Astrocyte of the cerebellum (primary cell): Measurements from ENCODE around the gene CCDC107.
A peak's percentile ranks its signal among the peaks of the same experiment; 100 is the strongest.

Experiments
- DNase-seq: peaks from one replicate; pipeline ENCODE4 v3.0.0-alpha.2; 2011; ENCODE audit warnings: low read depth
- H3K4me3 ChIP-seq: 2 replicates; pipeline ENCODE4 v1.5.1; 2011; ENCODE audit warnings: mild to moderate bottlenecking, low read depth, low read length, moderate library complexity
- in situ Hi-C: cut with HindIII; loops from 2 replicates; pipeline ENCODE4 v1.10.0; 2017; ENCODE audit warnings: low sequenced_read_pairs
- TF ChIP-seq, protein P1 (sequence below): IDR thresholded peaks from 2 replicates; pipeline ENCODE4 v1.5.1; 2012; ENCODE audit warnings: low read length, low read depth, moderate library complexity, mild to moderate bottlenecking; ENCODE audit errors: missing control alignments

The CCDC107 gene

DNA sequence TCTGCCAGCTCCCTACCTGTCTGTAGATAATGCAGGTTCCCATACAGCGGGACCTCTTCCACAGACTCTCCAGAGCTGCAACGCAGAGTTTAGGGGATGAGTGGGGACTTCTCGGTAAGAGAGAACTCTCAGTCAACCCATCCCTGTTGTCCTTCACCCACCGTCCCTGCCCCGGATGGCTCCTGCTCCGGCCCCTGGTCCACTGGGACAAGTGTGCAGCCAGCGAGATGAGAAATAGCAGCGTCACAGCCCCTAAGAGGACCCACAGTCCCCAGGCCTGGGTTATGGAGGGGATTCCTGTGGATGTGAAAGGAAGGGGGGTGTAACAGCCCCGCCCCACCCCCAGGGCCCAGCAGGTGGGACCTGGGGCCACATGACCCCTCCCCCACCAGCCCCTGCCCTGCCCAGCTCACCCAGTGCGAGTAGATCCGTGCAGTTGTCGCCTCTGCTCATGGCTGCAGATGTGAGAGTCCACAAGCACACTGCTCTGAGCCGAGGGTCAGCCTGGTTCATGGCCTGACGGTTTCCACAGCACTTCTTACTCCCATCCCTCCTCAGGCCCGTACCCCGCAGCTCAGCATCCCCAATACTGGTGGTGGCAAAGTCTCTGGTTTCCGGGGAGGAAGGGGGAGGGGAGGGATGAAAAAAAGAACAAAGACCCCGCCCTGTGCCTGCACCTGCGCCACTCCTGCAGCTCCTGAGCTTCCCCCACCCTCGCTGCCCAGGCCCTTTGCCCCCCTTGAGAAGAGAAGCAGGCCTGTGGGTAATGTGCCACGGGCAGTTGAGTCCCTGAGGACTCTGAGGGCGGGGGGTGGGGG is 7.5 kb upstream of the CCDC107 start, which contains the start of gene SIT1:
Gene SIT1, minus strand, starts transcription at position 591 of the 818 bp plus-strand sequence. Its CDS starts 78 bp downstream, at position 513.
- in situ Hi-C loops: no loop called here
- TF ChIP-seq, protein P1, sequence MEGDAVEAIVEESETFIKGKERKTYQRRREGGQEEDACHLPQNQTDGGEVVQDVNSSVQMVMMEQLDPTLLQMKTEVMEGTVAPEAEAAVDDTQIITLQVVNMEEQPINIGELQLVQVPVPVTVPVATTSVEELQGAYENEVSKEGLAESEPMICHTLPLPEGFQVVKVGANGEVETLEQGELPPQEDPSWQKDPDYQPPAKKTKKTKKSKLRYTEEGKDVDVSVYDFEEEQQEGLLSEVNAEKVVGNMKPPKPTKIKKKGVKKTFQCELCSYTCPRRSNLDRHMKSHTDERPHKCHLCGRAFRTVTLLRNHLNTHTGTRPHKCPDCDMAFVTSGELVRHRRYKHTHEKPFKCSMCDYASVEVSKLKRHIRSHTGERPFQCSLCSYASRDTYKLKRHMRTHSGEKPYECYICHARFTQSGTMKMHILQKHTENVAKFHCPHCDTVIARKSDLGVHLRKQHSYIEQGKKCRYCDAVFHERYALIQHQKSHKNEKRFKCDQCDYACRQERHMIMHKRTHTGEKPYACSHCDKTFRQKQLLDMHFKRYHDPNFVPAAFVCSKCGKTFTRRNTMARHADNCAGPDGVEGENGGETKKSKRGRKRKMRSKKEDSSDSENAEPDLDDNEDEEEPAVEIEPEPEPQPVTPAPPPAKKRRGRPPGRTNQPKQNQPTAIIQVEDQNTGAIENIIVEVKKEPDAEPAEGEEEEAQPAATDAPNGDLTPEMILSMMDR: no peak
- DNase-seq: no peak
- no peak within 1 kb of the TSS for H3K4me3 ChIP-seq

DNA sequence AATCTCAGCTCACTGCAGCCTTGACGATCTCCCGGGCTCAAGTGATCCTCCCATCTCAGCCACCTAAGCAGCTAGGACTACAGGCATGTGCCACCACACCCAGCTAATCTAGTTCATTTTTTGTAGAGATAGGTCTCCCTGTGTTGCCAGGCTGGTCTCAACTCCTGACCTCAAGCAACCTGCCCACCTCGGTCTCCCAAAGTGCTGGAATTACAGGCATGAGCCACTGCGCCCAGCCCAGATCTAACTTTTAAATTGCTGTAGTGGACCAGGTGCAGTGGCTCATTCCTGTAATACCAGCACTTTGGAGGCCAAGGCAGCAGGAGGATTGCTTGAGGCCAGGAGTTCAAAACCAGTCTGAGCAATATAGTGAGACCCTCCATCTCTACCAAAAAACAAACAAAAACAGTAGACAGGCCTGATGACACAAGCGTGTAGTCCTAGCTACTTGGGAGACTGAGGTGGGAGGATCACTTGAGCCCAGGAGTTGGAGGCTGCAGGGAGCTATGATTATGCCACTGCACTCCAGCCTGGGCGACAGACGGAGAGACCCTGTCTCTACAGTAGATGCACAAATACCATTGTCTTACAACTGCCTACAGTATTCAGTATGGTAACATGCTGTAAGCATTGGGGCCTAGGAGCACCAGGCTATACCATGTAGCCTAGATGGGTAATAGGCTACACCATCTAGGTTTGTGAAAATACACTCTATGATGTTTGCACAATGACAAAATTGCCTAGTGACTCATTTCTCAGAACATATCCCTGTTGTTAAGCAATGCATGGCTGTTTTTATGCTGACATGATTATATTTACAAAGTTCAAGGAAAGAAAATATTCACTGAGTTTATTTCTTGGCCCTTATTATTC is 5.9 kb upstream of the CCDC107 start:
- in situ Hi-C loops: no loop called here
- TF ChIP-seq, protein P1: no peak
- H3K4me3 ChIP-seq: no peak overlapping the region
- no peak for DNase-seq

DNA sequence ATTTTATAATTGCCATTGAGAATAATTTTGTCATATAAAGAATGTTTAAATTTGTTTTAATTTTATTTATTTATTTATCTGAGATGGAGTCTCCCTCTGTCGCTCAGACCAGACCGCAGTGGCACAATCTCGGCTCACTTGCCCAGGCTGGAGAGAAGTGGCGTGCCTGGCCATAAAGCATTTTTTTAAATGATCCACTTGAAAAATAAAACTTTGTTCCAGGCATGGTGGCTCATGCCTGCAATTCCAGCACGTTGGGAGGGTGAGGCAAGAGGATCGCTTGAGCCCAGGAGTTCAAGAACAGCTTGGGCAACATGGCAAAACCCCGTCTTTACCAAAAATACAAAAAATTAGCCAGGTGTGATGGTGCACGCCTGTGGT is 5.3 kb upstream of the CCDC107 start:
- in situ Hi-C loops: no loop called here
- no peak for DNase-seq
- no peak overlapping the region for H3K4me3 ChIP-seq
- TF ChIP-seq, protein P1: no peak

DNA sequence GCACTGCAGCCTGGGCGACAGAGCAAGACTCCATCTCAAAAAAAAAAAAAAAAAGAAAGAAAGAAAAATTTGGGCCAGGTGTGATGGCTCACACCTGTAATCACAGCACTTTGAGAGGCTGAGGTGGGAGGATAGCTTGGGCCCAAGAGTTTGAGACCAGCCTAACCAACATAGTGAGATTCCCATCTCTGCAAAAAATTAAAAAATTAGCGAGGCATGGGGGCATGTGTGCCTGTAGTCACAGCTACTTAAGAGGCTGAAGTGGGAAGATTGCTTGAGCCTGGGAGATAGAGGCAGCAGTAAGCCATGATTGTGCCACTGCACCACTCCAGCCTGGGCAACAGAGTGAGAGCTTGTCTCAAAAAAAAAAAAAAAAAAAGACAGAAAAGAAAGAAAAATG is 4.5 kb upstream of the CCDC107 start:
- no peak for DNase-seq
- in situ Hi-C loops: no loop called here
- no peak overlapping the region for H3K4me3 ChIP-seq
- TF ChIP-seq, protein P1: no peak

DNA sequence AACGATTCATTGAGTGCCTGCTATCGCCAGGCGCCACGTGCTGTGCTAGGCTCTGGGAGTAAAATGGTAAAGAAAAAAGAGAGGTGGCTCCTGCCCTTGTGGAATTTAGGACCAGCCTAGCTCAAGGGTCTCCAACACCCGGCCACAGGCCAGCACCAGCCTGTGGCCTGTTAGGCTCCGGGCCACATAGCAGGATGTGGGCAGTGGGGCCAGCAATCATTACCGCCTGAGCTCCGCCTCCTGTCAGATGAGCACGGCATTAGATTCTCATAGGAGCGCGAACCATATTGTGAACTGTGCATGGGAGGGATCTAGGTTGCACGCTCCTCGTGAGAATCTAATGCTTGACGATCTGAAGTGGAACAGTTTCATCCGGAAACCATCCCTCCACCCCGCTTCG is 1.7 kb upstream of the CCDC107 start:
- TF ChIP-seq, protein P1: no peak
- no peak for DNase-seq
- in situ Hi-C loops: no loop called here
- no peak overlapping the region for H3K4me3 ChIP-seq

DNA sequence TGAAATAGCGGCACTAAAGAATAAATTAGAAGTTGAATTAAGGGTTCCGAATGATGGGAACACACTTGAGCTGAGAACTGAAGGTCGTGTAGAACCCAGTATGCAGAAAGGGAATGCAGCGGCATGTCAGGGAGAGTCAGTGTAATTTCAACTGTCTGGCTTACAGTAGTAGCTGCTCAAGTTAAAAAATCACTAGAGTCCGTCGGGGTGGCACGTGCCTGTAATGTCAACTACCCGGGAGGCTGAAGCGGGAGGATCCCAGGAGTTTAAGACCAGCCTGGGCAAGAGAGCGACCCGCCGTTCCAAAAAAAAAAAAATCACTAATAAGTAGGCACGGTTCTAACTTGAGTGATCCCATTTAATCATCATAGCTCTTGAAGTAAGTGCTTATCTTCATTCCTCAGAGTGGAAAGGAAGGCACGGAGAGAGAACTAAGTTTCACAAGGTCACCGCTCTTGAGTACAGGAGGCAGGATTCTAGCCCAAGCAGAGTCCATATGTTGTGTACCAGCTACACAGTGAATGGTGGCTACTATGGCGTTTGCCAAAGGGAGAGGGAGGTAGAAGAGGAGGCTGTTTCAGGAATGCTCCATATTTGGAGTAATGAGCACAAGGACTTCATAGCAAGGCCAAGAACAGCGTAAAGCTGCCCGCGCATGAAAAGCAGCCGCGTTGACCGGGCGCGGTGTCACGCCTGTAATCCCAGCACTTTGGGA is 1.1 kb upstream of the CCDC107 start:
- in situ Hi-C loops: no loop called here
- no peak for DNase-seq
- TF ChIP-seq, protein P1: no peak
- H3K4me3 ChIP-seq: peak overlapping the region; percentile 76
